Measurements from ENCODE around the gene CEMIP2. TPM values are rescaled to one million over a fixed set of nuclear protein-coding genes. Genes with fewer than 3 reads are reported as not detected.

CEMIP2 gene
- total and polyA plus RNA-seq, 2 donors (not counting 1 experiment from before 2014, with no cell fraction given): 35.1 to 45.6 TPM

- Histone ChIP-seq H4K20me1 (ENCODE audit: control insufficient read depth, extremely low read depth, insufficient read depth, low read length) (no peaks in the 10 kb centered on the region), H3K27me3 (ENCODE audit: control insufficient read depth, insufficient read depth, low read length) (no peaks in the 10 kb centered on the region), H3K4me2 (ENCODE audit: extremely low read depth, insufficient read depth, low read length) (no peak overlapping the region), H3K36me3 (ENCODE audit: control insufficient read depth, insufficient read depth, low read length) (no peaks in the 10 kb centered on the region), H3K9me3 (ENCODE audit: control insufficient read depth, insufficient read depth, low read depth, low read length) (no peaks in the 10 kb centered on the region), H3K79me2 (ENCODE audit: control insufficient read depth, insufficient read depth, low read length) (peaks cover 53% of the 10 kb centered on the region), H3K9ac (ENCODE audit: insufficient read depth, low read length) (no peak overlapping the region), H3K27ac (ENCODE audit: insufficient read depth, low read length) (no peak overlapping the region), H3K4me3 (replicated peaks in 1 of 4; ENCODE audit: control extremely low read depth in 1 of 4, insufficient read depth in 1 of 4, low read depth in 3 of 4, low read length in 4 of 4) (no peak overlapping the region), H3K4me1 (ENCODE audit: control insufficient read depth, extremely low read depth, insufficient read depth, low read length) (peaks cover 2% of the 10 kb centered on the region), H2AFZ (ENCODE audit: low read length) (no peak overlapping the region)
- no peak for DNase-seq (ENCODE audit: low read depth in 2 of 2)
- TF ChIP-seq CTCF (conservative IDR thresholded peaks at IDR 0.05 in 1 of 2, IDR thresholded peaks at IDR 0.05 in 1 of 2; ENCODE audit: low read depth in 1 of 2, low read length in 2 of 2): no peak
- no peak for TF ChIP-seq EZH2 (IDR thresholded peaks at IDR 0.05; ENCODE audit: low read length, missing control alignments)
Measured at GRCh38 chr9:71752928-71753327, 15.4 kb downstream of the CEMIP2 start.

GRCh38 chr9:71752352-71752751 is 16.0 kb downstream of the CEMIP2 start:
- H3K79me2 ChIP-seq (ENCODE audit: control insufficient read depth, insufficient read depth, low read length): peaks cover 47% of the 10 kb centered on the region

DNA sequence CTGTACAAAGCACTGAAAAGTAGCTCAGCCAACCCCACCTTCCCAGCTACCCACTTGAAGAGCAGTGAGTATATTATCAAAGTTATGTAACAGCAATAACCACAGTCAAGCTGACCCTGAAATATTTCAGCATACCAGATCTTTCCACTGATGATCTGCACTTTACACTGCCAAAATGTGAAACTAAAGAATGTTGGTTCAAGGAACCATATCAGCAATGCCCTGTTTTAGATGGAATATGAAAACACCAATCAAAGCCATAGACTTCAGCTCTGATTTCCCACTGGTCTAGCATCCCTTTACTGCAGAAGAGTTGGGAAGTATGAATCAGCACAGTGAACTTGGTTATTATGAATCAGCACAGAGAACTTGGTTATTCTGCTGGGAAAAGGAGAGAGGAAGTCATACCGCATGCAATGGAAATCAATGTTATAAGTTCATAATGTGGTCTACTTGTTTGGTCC is 20.0 kb downstream of the CEMIP2 start:
- Histone ChIP-seq H3K27ac (ENCODE audit: insufficient read depth, low read length) (no peak overlapping the region), H3K79me2 (ENCODE audit: control insufficient read depth, insufficient read depth, low read length) (peaks cover 23% of the 10 kb centered on the region), H3K9me3 (ENCODE audit: control insufficient read depth, insufficient read depth, low read depth, low read length) (no peaks in the 10 kb centered on the region), H3K4me2 (ENCODE audit: extremely low read depth, insufficient read depth, low read length) (no peak overlapping the region), H3K27me3 (ENCODE audit: control insufficient read depth, insufficient read depth, low read length) (no peaks in the 10 kb centered on the region), H4K20me1 (ENCODE audit: control insufficient read depth, extremely low read depth, insufficient read depth, low read length) (no peaks in the 10 kb centered on the region), H3K4me1 (ENCODE audit: control insufficient read depth, extremely low read depth, insufficient read depth, low read length) (peaks cover 4% of the 10 kb centered on the region), H3K4me3 (replicated peaks in 1 of 4; ENCODE audit: control extremely low read depth in 1 of 4, insufficient read depth in 1 of 4, low read depth in 3 of 4, low read length in 4 of 4) (no peak overlapping the region), H3K36me3 (ENCODE audit: control insufficient read depth, insufficient read depth, low read length) (peaks cover 6% of the 10 kb centered on the region), H2AFZ (ENCODE audit: low read length) (no peak overlapping the region), H3K9ac (ENCODE audit: insufficient read depth, low read length) (no peak overlapping the region)
- peak; percentile 61 to 96 for DNase-seq (ENCODE audit: low read depth in 2 of 2)
- TF ChIP-seq EZH2 (IDR thresholded peaks at IDR 0.05; ENCODE audit: low read length, missing control alignments) (no peak), CTCF (conservative IDR thresholded peaks at IDR 0.05 in 1 of 2, IDR thresholded peaks at IDR 0.05 in 1 of 2; ENCODE audit: low read depth in 1 of 2, low read length in 2 of 2) (no peak)

More at GRCh38 chr9:71752352-71752751, 16.0 kb downstream of the CEMIP2 start:
- no peak overlapping the region for H2AFZ ChIP-seq (ENCODE audit: low read length)
- no peak for DNase-seq (ENCODE audit: low read depth in 2 of 2)
- no peak overlapping the region for H3K27ac ChIP-seq (ENCODE audit: insufficient read depth, low read length)
- no peak overlapping the region for H3K9ac ChIP-seq (ENCODE audit: insufficient read depth, low read length)
- H3K4me3 ChIP-seq (replicated peaks in 1 of 4; ENCODE audit: control extremely low read depth in 1 of 4, insufficient read depth in 1 of 4, low read depth in 3 of 4, low read length in 4 of 4): no peak overlapping the region
- H4K20me1 ChIP-seq (ENCODE audit: control insufficient read depth, extremely low read depth, insufficient read depth, low read length): no peaks in the 10 kb centered on the region
- peaks cover 2% of the 10 kb centered on the region for H3K4me1 ChIP-seq (ENCODE audit: control insufficient read depth, extremely low read depth, insufficient read depth, low read length)
- no peaks in the 10 kb centered on the region for H3K9me3 ChIP-seq (ENCODE audit: control insufficient read depth, insufficient read depth, low read depth, low read length)
- no peaks in the 10 kb centered on the region for H3K36me3 ChIP-seq (ENCODE audit: control insufficient read depth, insufficient read depth, low read length)
- no peaks in the 10 kb centered on the region for H3K27me3 ChIP-seq (ENCODE audit: control insufficient read depth, insufficient read depth, low read length)
- no peak overlapping the region for H3K4me2 ChIP-seq (ENCODE audit: extremely low read depth, insufficient read depth, low read length)
- TF ChIP-seq EZH2 (IDR thresholded peaks at IDR 0.05; ENCODE audit: low read length, missing control alignments) (no peak), CTCF (conservative IDR thresholded peaks at IDR 0.05 in 1 of 2, IDR thresholded peaks at IDR 0.05 in 1 of 2; ENCODE audit: low read depth in 1 of 2, low read length in 2 of 2) (no peak)

All from fibroblast of lung (primary cell).